HepG2 (cell line): ENCODE data around the gene MLANA. TPM values are rescaled to one million over a fixed set of nuclear protein-coding genes. Genes with fewer than 3 reads are reported as not detected.
A peak's percentile ranks its signal among the peaks of the same experiment; 100 is the strongest.

Experiments used
- ATAC-seq: fragments of 200-7000 bp; cut with Tn5 transposase; 3 replicates; pipeline ENCODE4 v1.9.1; 2020; ENCODE audit warnings: mild to moderate bottlenecking, moderate library complexity
- BruUV-seq: library from RNA; stranded (reverse); fragments of 400-500 nt; replicated peaks from 2 replicates; lab custom pipeline; 2021; lab: Mats Ljungman, UMichigan
- CTCF ChIA-PET: fragments of 300-600 bp; formaldehyde crosslinking; extraction: SDS; loops from one replicate; lab custom pipeline; 2021; ENCODE audit warnings: low total read pairs, inconsistent platforms, low intra/inter-chr PET ratio; lab: Yijun Ruan, JAX
- POLR2A ChIA-PET: fragments of 350-600 bp; sonication (Branson Sonifier 250); formaldehyde crosslinking; loops from one replicate; lab custom pipeline; 2020; ENCODE audit warnings: antibody characterized with exemption, inconsistent platforms; lab: Yijun Ruan, JAX
- DNase-seq: peaks from one replicate; pipeline ENCODE4 v3.0.0-alpha.2; 2015; ENCODE audit warnings: low spot score
- FAIRE-seq: peaks from 3 replicates; lab custom pipeline; 2011; peaks lifted over from hg19 to GRCh38; lab: Jason Lieb, UNC
- H2AFZ ChIP-seq: one replicate; pipeline ENCODE4 v1.6.1; 2011; ENCODE audit warnings: low read length, inconsistent platforms
- H3K27ac ChIP-seq: fragments of 300-600 bp; 3 replicates; pipeline ENCODE4 v1.8.0; 2011; ENCODE audit warnings: mixed run types, mild to moderate bottlenecking, mixed read lengths, low read length, inconsistent platforms; ENCODE audit not compliant: insufficient read depth; ENCODE audit errors: extremely low read length
- H3K27me3 ChIP-seq, 2 experiments: fragments of 200-600 bp in 1 of 2; 2 replicates in 1 of 2; 3 replicates in 1 of 2; pipeline versions ENCODE4 v1.6.0 to v1.8.0; 2011; ENCODE audit warnings: low read length in 2 of 2, mild to moderate bottlenecking in 2 of 2, moderate library complexity in 2 of 2, inconsistent platforms in 1 of 2; ENCODE audit not compliant: insufficient read depth in 2 of 2, control insufficient read depth in 1 of 2
- H3K36me3 ChIP-seq, 2 experiments: fragments of 200-600 bp in 1 of 2; replicated peaks in 1 of 2; 2 replicates in 1 of 2; 3 replicates in 1 of 2; pipeline versions ENCODE4 v1.5.1 to v1.8.0; 2011; ENCODE audit warnings: low read length in 2 of 2, inconsistent platforms in 1 of 2; ENCODE audit not compliant: insufficient read depth in 2 of 2, control insufficient read depth in 1 of 2
- H3K4me1 ChIP-seq: 2 replicates; pipeline ENCODE4 v1.5.1; 2012; ENCODE audit warnings: low read length, inconsistent platforms; ENCODE audit not compliant: insufficient read depth
- H3K4me2 ChIP-seq: 2 replicates; pipeline ENCODE4 v1.6.0; 2011; ENCODE audit warnings: low read depth, low read length, inconsistent platforms
- H3K4me3 ChIP-seq, 3 experiments: fragments of 200-600 bp in 1 of 3; sonication (generic), shearing (Covaris generic) in 1 of 3; replicated peaks in 1 of 3; 2 replicates each; pipeline ENCODE4 v1.5.1; 2011 to 2016; ENCODE audit warnings: low read length in 3 of 3, inconsistent platforms in 2 of 3, low read depth in 2 of 3, mild to moderate bottlenecking in 2 of 3, control low read depth in 1 of 3, mixed read lengths in 1 of 3; ENCODE audit not compliant: insufficient read depth in 1 of 3
- H3K79me2 ChIP-seq: one replicate; pipeline ENCODE4 v1.6.1; 2011; ENCODE audit warnings: low read length, inconsistent platforms; ENCODE audit not compliant: insufficient read depth
- H3K9ac ChIP-seq: 2 replicates; pipeline ENCODE4 v1.6.0; 2011; ENCODE audit warnings: mild to moderate bottlenecking, low read depth, low read length, inconsistent platforms; ENCODE audit not compliant: insufficient read depth
- H3K9me3 ChIP-seq: 2 replicates; pipeline ENCODE4 v1.5.1; 2012; ENCODE audit warnings: mild to moderate bottlenecking, low read length
- H4K20me1 ChIP-seq: 2 replicates; pipeline ENCODE4 v1.6.0; 2011; ENCODE audit warnings: inconsistent platforms, mild to moderate bottlenecking, low read length, moderate library complexity; ENCODE audit not compliant: insufficient read depth
- ETV5 ChIP-seq: IDR thresholded peaks from 2 replicates; pipeline ENCODE4 v1.6.1; 2018; ENCODE audit warnings: missing biosample characterization, missing genetic modification reagents, inconsistent platforms, borderline replicate concordance
- FOXP1 ChIP-seq, 2 experiments: fragments of 450-650 bp in 1 of 2; IDR thresholded peaks; 2 replicates each; pipeline ENCODE4 v1.6.1; 2017 to 2018; ENCODE audit warnings: antibody characterized with exemption in 1 of 2
- RXRB ChIP-seq: IDR thresholded peaks from 2 replicates; pipeline ENCODE4 v1.6.1; 2016; ENCODE audit warnings: borderline replicate concordance, missing genetic modification reagents, missing compliant biosample characterization
- THRA ChIP-seq: sonication (generic); formaldehyde crosslinking; IDR thresholded peaks from 2 replicates; pipeline ENCODE4 v1.4.0; 2020; ENCODE audit warnings: missing genetic modification reagents, borderline replicate concordance
- ZMYM3 ChIP-seq: sonication (generic); formaldehyde crosslinking; IDR thresholded peaks from 2 replicates; pipeline ENCODE4 v1.5.1; 2020; ENCODE audit warnings: mild to moderate bottlenecking, missing genetic modification reagents
- WGBS: methylation state at CpG from one replicate; pipeline ENCODE4 v1.1.6; 2017; ENCODE audit warnings: low lambda C conversion rate; 5-methylcytosine and 5-hydroxymethylcytosine counted together
- in situ Hi-C: cut with HindIII; loops from 2 replicates; pipeline ENCODE4 v1.10.0; 2017; ENCODE audit warnings: low pct_unique_long_range_greater_than_20kb; ENCODE audit not compliant: extremely low pct_ligation_motif_present
- intact Hi-C: fragments of 100-400 bp; cut with micrococcal nuclease; formaldehyde crosslinking; loops from one replicate; pipeline ENCODE4 v1.10.0; 2022; ENCODE audit not compliant: unreplicated experiment
- polyA plus RNA-seq, 8 experiments: library from polyadenylated mRNA; depleted of rRNA in 3 of 8; stranded (reverse) in 7 of 8; unstranded in 1 of 8; fragments of >200 nt; fragmentation: Illumina TruSeq in 4 of 8; extraction: Trizol in 4 of 8; gene quantifications; 2 replicates each; pipeline versions ENCODE4 v1.2.1 to v1.2.3, GENCODE V29; 2011 to 2016; ENCODE audit warnings: low read depth in 4 of 8, missing spikeins in 1 of 8, mixed read lengths in 1 of 8; ENCODE audit not compliant: insufficient read depth in 1 of 8
- total RNA-seq, 5 experiments: library from RNA; depleted of rRNA; stranded (reverse); fragments of >200 nt; fragmentation: Illumina TruSeq; extraction: Trizol; gene quantifications; 2 replicates each; pipeline ENCODE4 v1.2.3, GENCODE V29; 2016; ENCODE audit warnings: low read depth in 1 of 5

The MLANA gene
- total and polyA plus RNA-seq, 2 of the 13 experiments (the other 11 are each of a cell fraction or from before 2014, with no cell fraction given), result 0.11 to 0.18 TPM

DNA sequence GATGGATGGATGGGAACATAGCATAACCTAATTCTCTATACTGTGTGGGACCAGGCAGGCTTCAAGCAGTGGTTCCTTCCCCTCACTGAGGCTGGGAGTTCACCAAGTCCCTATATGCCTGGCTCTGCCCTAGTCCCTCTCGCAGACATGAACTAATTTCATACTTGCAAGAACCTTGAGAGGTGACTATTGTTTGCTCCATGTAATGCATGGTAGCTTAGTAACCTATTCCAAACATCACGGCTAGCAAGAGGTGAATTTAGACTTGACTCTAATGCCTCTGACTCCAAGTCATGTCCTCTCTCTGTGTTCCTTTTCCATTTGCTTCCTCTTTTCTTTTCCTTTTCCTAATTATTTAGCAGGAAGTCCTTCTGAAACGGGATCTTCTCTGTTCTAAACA is 31.9 kb upstream of the MLANA start (continued):
- TF ChIP-seq ETV5 (CRISPR knock-in tag) (no peak), FOXP1 (IDR thresholded peaks at IDR 0.05) (no peak), FOXP1 (CRISPR knock-in tag; IDR thresholded peaks at IDR 0.05) (no peak)

- Histone ChIP-seq H3K4me3 (no peak overlapping the region), H3K9ac (no peak overlapping the region), H3K27me3 (no peaks in the 10 kb centered on the region), H3K9me3 (no peaks in the 10 kb centered on the region), H3K36me3 (no peaks in the 10 kb centered on the region), H3K4me2 (peak overlapping the region; percentile 24; the same call in 1 of the 2 replicates), H3K79me2 (no peaks in the 10 kb centered on the region), H3K4me1 (peaks cover 26% of the 10 kb centered on the region), H2AFZ (no peak overlapping the region), H4K20me1 (no peaks in the 10 kb centered on the region), H3K27ac (no peak overlapping the region)
- DNase-seq (no peak), FAIRE-seq (no peak), ATAC-seq (peak; percentile 53; the same call in 2 of the 3 replicates)
- no TSS peak for BruUV-seq
- intact Hi-C loops, result no loop called here
- WGBS, result 13% methylated on average over 2 of the region's 2 CpGs
- CTCF ChIA-PET, result no interaction called here
- TF ChIP-seq ZMYM3 (CRISPR knock-in tag), result no peak
- TF ChIP-seq THRA (CRISPR knock-in tag), result peak; percentile 66; the same call in 1 of the 2 replicates
- TF ChIP-seq RXRB (CRISPR knock-in tag), result peak; percentile 50; the same call in 1 of the 2 replicates
- POLR2A ChIA-PET, result no interaction called here
- in situ Hi-C loops, result no loop called here
These were observed 27.5 kb upstream of the MLANA start for GRCh38 chr9:5863092-5863746.
